Measurements from ENCODE around the gene ALKBH4.
A peak's percentile ranks its signal among the peaks of the same experiment; 100 is the strongest.
"Not testable (repeated sequence)": the region's sequence is repeated elsewhere in the genome, so short reads cannot be mapped to it uniquely, and the experiment has no call there.

ALKBH4 gene

DNA sequence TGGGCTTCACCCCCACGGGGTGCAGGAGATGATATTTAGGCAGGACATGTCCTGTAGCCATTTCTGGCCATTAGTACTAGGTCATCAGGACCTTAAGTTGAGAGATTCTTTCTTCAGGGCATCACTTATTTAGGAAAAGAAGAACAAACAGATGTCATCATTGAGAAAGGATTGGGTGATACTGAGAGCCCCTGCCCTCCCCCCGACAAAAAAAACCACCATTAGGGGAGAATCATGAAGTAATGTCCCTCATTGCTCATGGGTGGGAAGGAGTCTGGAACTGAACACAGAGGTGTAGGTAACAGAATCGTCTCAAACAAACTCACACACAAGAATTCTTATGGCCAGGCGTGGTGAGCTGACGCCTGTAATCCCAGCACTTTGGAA is 37.7 kb downstream of the ALKBH4 start:
- DNase-seq (ENCODE audit: low read depth in 2 of 2), result no peak

DNA sequence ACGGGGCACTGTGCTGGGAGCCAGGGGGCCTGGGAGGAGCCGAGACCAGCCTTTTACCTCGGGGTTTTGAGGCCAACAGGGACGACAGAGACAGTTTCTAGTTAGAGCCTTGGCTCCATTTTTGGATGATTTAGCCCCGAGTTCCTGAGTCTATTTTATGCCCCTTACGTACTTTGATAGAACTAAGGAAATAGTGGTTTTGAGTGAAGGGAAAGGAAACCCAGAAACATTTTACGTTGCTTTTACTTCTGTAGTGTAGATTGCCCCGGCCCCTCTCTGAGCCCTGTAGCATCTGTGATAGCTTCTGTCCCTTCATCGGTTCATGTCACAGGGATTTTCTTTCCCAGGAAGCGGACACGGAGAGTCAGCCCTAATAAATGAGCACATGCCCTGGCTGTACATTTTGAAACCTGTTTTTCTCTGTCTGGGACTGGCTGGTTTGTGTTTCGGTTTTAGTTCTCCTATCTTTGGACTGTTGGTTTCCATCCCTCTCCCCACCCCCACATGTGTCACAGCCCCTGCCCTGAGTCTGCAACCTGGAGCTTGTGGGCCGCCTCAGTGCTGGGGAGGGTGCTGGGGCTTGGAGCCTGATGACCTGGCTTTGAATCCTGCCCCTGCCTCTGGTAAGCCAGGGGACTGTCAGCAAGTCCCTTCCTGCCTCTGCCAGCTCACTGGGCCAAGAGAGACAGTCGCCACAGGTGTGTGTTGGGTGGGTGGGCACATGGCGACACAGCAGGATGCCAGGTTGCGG is 38.2 kb downstream of the ALKBH4 start:
- DNase-seq (ENCODE audit: low read depth in 2 of 2), result peak; percentile 72 to 77

DNA sequence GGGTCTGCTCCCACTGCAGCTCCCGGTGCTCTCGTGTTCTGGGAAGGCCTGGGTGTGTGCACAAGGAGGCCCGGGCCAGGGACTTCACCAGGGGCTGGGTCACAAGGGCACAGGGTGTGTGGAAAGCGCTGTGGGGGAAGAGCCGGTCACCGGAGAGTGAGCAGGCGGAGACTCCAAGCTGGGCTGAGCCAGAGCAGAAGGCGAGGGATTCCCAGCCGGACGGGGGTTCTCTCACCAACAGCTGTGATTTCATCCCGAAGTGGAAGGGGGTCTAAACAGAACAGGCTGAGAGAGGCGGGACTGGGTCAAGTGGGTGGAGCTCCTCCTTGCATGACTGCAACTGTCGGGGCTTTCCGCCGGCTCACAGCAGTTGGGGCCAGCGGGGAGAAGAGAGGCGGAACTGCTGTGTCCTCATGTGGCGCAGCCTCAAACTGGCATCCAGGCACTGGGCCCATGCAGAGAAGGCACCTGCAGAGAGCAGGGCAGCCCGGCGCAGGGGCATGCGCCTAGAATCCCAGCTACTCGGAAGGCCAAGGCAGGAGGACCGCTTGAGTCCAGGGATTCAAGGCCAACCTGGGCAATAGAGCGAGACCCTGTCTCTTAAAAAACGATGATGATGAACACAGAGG is 38.9 kb downstream of the ALKBH4 start:
- peak; percentile 78 to 82 for DNase-seq (ENCODE audit: low read depth in 2 of 2)

DNA sequence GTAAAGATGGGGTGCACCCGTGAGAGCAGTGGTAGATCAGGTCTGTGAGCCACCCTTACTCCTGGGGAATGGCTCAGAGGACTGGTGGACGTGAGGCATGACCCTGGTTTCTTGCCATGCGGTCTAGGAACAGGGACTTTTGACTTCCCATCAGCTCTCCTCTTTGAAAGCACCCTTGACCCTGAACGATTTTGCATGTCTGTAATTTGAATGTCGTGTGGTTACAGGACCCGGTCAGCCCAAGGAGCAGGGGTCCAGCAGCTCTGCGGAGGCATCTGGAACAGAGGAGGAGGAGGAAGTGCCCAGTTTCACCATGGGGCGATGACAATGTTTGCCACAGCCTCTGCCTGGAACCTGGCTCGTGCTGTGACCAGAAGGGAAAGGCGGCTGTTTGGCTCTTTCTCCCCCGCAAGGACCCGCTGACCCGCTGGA is 39.9 kb downstream of the ALKBH4 start:
- no peak for DNase-seq (ENCODE audit: low read depth in 2 of 2)

DNA sequence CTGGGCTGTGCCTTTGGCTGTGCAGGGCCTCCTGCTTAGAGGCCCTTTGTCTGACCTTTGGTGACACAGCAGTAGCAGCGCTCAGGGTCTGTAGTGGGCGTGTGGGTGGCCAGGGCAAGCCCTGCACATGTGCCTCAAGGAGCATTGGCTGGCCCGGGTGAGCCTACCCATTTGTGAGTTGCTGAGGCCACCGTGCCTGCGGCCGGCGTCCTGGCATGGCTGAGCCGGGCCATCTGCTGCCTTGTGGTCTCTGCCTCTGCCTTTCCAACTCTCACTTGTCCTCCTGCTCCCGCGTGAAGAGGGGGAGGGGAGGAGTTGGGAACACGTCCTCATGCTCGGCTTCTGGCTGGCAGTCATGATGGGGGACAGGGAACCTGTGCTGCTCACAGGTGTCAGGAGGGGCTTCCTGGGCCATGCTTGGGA is 40.5 kb downstream of the ALKBH4 start:
- DNase-seq (ENCODE audit: low read depth in 2 of 2), result no peak

GRCh38 chr7:102421706-102422240 is 42.9 kb downstream of the ALKBH4 start:
- DNase-seq (ENCODE audit: low read depth in 2 of 2), result no peak

GRCh38 chr7:102418592-102418991 is 46.1 kb downstream of the ALKBH4 start:
- DNase-seq (ENCODE audit: low read depth in 2 of 2), result no peak

- DNase-seq (ENCODE audit: low read depth in 2 of 2), result no peak
Measured at GRCh38 chr7:102417105-102417504, 47.6 kb downstream of the ALKBH4 start.

DNA sequence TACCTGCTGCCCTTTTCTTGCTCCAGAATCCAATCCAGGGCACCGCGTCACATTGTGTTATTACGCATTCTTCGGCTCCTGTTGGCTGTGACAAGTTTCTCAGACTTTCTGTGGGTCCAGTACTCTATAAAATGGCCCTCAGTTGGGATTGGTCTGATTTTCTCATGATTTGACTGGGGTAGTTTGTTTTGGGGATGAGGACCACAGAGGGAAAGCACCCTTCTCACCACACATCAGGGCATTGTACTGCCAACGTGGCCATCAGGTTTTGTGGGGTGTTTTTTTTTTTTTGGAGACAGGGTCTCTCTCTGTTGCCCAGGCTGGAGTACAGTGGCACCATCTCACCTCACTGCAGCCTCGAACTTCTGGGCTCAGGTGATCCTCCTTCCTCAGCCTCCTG is 48.3 kb downstream of the ALKBH4 start:
- no peak for DNase-seq (ENCODE audit: low read depth in 2 of 2)

GRCh38 chr7:102415685-102416225 is 48.9 kb downstream of the ALKBH4 start:
- DNase-seq (ENCODE audit: low read depth in 2 of 2), result peak; percentile 43 to 58

DNA sequence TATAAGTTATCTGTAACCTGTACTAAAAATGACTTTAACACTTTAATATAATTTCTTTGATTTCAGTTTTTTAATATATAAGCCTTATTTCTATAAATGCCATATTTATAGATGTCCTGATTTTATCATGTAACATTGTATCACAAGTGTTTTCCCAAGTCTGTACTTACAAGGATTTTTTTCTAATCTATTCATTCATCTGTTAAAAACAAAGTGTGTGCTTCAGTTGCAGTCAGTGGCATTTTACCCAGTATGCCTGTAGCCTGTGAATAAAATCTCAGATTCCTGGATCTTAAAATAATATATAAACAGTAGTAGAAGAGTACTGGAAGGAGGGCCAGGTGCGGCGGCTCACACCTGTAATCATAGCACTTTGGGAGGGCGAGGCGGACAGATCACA is 51.1 kb downstream of the ALKBH4 start:
- no peak for DNase-seq (ENCODE audit: low read depth in 2 of 2)

- no peak for DNase-seq (ENCODE audit: low read depth in 2 of 2)
Measured at GRCh38 chr7:102413091-102413490, 51.6 kb downstream of the ALKBH4 start.

- no peak for DNase-seq (ENCODE audit: low read depth in 2 of 2)
Measured at GRCh38 chr7:102412548-102412947, 52.1 kb downstream of the ALKBH4 start.

GRCh38 chr7:102410918-102411317 is 53.7 kb downstream of the ALKBH4 start:
- no peak for DNase-seq (ENCODE audit: low read depth in 2 of 2)

DNA sequence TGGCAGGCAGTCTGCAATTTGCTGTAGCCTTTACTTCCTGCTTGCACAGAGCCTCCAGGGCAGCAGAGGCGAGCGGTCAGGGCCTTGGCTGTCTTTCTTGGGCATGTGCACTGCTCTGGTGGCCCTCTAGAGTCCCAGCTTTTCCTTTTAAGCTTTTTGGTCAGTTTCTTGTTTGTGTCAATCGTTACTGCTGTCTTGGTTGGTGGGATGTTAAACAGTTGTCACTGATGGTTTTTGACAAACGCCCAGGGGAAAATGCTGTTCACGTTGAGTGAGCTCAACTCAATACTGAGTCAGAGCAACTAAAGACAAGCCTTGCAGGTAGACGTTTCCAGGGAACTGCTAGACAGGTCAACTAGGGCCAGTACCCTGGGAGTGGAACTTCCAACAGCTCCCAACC is 54.5 kb downstream of the ALKBH4 start:
- no peak for DNase-seq (ENCODE audit: low read depth in 2 of 2)

- no peak for DNase-seq (ENCODE audit: low read depth in 2 of 2)
Measured at GRCh38 chr7:102409340-102409739, 55.3 kb downstream of the ALKBH4 start.

GRCh38 chr7:102408530-102408929 is 56.1 kb downstream of the ALKBH4 start:
- DNase-seq (ENCODE audit: low read depth in 2 of 2), result not testable (repeated sequence)

- no peak for DNase-seq (ENCODE audit: low read depth in 2 of 2)
Measured at GRCh38 chr7:102407910-102408309, 56.8 kb downstream of the ALKBH4 start.
